GM18526 (cell line): ENCODE data around the gene GLUL.

Experiments used
- POLR2A ChIP-seq: IDR thresholded peaks from 3 replicates; pipeline ENCODE4 v1.6.1; 2011; ENCODE audit not compliant: insufficient read length; ENCODE audit errors: extremely low read depth

Gene GLUL

GRCh38 chr1:182384387-182384960, 7.1 kb downstream of the GLUL start:
- TF ChIP-seq POLR2A = no peak

DNA sequence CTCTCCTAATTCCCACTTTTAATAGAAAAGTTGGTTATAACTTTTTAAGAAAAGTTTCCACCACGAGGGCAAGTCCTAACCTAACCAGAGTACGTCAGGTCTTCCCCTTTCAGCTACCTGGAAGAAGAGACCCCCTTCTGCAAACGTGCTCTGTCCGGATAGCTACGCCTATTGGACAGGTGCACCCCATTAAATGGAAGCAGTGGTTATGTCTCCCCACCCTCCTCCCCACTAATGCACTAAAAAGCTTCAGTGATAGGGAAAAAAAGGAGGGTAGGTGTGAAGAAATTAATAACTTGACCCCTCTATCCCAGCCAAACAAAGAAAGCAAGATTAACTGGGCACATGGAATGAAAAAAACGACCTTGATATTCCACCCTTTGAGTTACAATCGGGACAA, 7.7 kb downstream of the GLUL start:
- no peak for TF ChIP-seq POLR2A

GRCh38 chr1:182383037-182383661, 8.4 kb downstream of the GLUL start:
- no peak for TF ChIP-seq POLR2A

- TF ChIP-seq POLR2A = no peak
Observed at GRCh38 chr1:182381962-182382819, 9.4 kb downstream of the GLUL start.

GRCh38 chr1:182380199-182380598, 11.4 kb downstream of the GLUL start:
- no peak for TF ChIP-seq POLR2A

GRCh38 chr1:182376936-182377574, 14.5 kb downstream of the GLUL start:
- TF ChIP-seq POLR2A = no peak

DNA sequence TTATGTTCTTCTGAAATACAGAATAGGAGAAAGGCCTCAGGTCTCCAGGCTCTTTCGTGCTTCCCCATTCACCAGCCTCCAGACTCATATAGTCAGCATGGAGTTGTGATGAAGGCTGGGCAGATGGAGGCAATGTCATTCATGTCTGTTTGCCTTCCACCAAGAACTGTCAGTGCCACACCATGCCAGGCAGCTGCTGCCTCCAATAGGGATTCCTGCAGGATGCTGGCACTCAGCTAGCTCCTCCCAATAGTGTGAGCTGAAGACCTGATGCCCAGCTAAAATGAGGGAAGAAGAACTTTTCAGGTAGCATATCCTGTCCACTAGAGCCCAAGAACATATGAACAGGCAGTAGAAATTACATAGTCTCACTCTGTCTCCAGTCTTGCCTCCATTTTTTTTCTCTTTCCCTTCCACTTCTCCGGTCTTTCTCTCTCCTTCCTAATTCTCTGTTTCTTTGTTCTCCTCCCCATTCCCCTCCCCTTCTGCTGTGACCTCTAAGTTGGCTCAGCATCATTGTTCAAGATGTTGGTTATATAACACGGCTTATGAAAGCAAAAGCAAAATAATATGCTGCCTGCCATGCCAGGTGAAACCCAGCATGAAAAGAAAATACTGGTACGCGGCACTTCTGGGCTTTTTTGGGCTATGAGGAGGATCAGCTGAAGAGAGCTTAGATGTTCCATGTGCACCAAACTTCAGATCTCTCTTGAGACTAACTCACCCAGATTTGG, 17.3 kb downstream of the GLUL start:
- no peak for TF ChIP-seq POLR2A

- no peak for TF ChIP-seq POLR2A
Observed at GRCh38 chr1:182370532-182370931, 21.1 kb downstream of the GLUL start.

GRCh38 chr1:182368903-182369302, 22.7 kb downstream of the GLUL start:
- TF ChIP-seq POLR2A = no peak

GRCh38 chr1:182368358-182368757, 23.2 kb downstream of the GLUL start:
- no peak for TF ChIP-seq POLR2A

DNA sequence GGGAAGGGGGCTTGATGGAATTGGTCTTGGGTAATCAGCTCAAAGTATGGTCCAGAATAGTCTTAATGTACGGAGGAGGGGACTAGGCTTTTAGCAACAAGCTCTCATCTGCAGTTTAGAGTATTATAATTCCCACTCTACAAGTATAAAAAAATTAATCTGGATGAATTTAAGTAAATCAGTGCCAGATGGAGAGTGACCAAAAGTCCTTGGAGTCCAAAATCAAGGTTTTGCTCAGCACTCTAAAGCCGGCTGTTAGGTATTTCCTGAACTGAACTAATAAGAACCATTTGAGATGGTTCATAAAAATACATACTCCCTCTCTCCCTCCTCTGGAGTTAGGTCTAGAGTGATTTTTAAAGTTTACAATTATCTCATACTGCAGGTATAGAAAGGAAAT, 23.7 kb downstream of the GLUL start:
- no peak for TF ChIP-seq POLR2A

- TF ChIP-seq POLR2A = no peak
Observed at GRCh38 chr1:182366596-182366995, 25.0 kb downstream of the GLUL start.

- TF ChIP-seq POLR2A = no peak
Observed at GRCh38 chr1:182359645-182360044, 31.9 kb downstream of the GLUL start.

DNA sequence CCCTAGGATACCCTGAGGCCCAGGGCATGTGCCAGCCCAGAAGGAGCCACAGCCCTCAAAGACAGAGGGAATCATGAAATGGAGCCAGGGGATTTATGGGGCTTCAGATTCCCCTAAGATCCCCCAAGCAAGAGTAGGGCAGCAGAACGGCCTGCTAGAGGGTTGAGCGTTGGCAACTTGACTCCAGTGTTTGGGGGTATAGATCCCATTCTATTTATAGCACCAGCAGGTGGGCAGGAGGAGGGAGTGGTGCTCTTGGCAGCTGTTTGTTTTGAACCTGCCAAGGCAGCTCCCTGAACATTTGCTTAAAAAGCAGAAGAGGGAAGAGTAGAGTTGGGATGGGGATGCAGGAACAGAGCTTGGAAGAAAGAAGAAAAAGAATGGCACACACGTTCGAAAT, 33.7 kb downstream of the GLUL start:
- TF ChIP-seq POLR2A = no peak

GRCh38 chr1:182357171-182357570, 34.4 kb downstream of the GLUL start:
- no peak for TF ChIP-seq POLR2A
